H9 (cell line): ENCODE results near the gene GPD1L. TPM values are rescaled to one million over a fixed set of nuclear protein-coding genes. Genes with fewer than 3 reads are reported as not detected.

Experiments used
- DNase-seq: peaks from one replicate; pipeline ENCODE4 v3.0.0-alpha.2; 2017
- H2AFZ ChIP-seq: one replicate; pipeline ENCODE4 v1.6.1; 2013; ENCODE audit warnings: mild to moderate bottlenecking, low read length, control low read depth, moderate library complexity
- H2AK5ac ChIP-seq: 2 replicates; pipeline ENCODE4 v1.6.1; 2013; ENCODE audit warnings: low read length, control low read depth, mixed read lengths; ENCODE audit not compliant: insufficient read length
- H2BK120ac ChIP-seq: one replicate; pipeline ENCODE4 v1.6.1; 2013; ENCODE audit warnings: low read depth, mild to moderate bottlenecking, low read length, control low read depth, inconsistent platforms; ENCODE audit not compliant: poor library complexity, severe bottlenecking
- H2BK12ac ChIP-seq: 2 replicates; pipeline ENCODE4 v1.6.1; 2013; ENCODE audit warnings: low read length, control low read depth, mixed read lengths, low read depth; ENCODE audit not compliant: insufficient read length
- H2BK15ac ChIP-seq: 2 replicates; pipeline ENCODE4 v1.6.1; 2013; ENCODE audit warnings: low read depth, low read length, control low read depth
- H2BK20ac ChIP-seq: one replicate; pipeline ENCODE4 v1.6.1; 2013; ENCODE audit warnings: low read depth, mild to moderate bottlenecking, low read length, control low read depth, inconsistent platforms; ENCODE audit not compliant: poor library complexity, severe bottlenecking
- H2BK5ac ChIP-seq: 2 replicates; pipeline ENCODE4 v1.6.1; 2013; ENCODE audit warnings: low read length, control low read depth, mixed read lengths; ENCODE audit not compliant: insufficient read length
- H3K14ac ChIP-seq: 2 replicates; pipeline ENCODE4 v1.6.1; 2013; ENCODE audit warnings: low read length, control low read depth; ENCODE audit not compliant: insufficient read depth
- H3K18ac ChIP-seq: 2 replicates; pipeline ENCODE4 v1.6.1; 2013; ENCODE audit warnings: low read depth, mild to moderate bottlenecking, mixed read lengths, low read length, control low read depth; ENCODE audit not compliant: insufficient read length
- H3K23ac ChIP-seq: 2 replicates; pipeline ENCODE4 v1.6.1; 2013; ENCODE audit warnings: low read length, control low read depth, mixed read lengths, low read depth; ENCODE audit not compliant: insufficient read length
- H3K23me2 ChIP-seq: 2 replicates; pipeline ENCODE4 v1.6.1; 2013; ENCODE audit warnings: low read depth, mild to moderate bottlenecking, mixed read lengths, low read length, control low read depth; ENCODE audit not compliant: insufficient read length, poor library complexity, severe bottlenecking
- H3K27ac ChIP-seq: 2 replicates; pipeline ENCODE4 v1.5.1; 2013; ENCODE audit warnings: low read length, control low read depth, mixed read lengths, low read depth; ENCODE audit not compliant: insufficient read length
- H3K27me3 ChIP-seq: 2 replicates; pipeline ENCODE4 v1.6.1; 2013; ENCODE audit warnings: low read length, control low read depth, inconsistent platforms; ENCODE audit not compliant: insufficient read depth
- H3K4ac ChIP-seq: 2 replicates; pipeline ENCODE4 v1.6.1; 2013; ENCODE audit warnings: low read depth, mild to moderate bottlenecking, control low read depth, inconsistent platforms, low read length, moderate library complexity
- H3K4me1 ChIP-seq: 2 replicates; pipeline ENCODE4 v1.6.1; 2013; ENCODE audit warnings: low read length, control low read depth, inconsistent platforms; ENCODE audit not compliant: insufficient read depth
- H3K4me2 ChIP-seq: 2 replicates; pipeline ENCODE4 v1.6.1; 2013; ENCODE audit warnings: low read length, control low read depth, mixed read lengths; ENCODE audit not compliant: insufficient read length, insufficient read depth
- H3K56ac ChIP-seq: 2 replicates; pipeline ENCODE4 v1.6.1; 2013; ENCODE audit warnings: low read depth, mild to moderate bottlenecking, mixed read lengths, low read length, control low read depth; ENCODE audit not compliant: insufficient read length
- H3K79me1 ChIP-seq: 2 replicates; pipeline ENCODE4 v1.6.1; 2013; ENCODE audit warnings: low read depth, mild to moderate bottlenecking, moderate library complexity, low read length, control low read depth, inconsistent platforms; ENCODE audit not compliant: insufficient read depth, poor library complexity, severe bottlenecking
- H3K79me2 ChIP-seq: 2 replicates; pipeline ENCODE4 v1.6.1; 2013; ENCODE audit warnings: low read length, control low read depth, inconsistent platforms; ENCODE audit not compliant: insufficient read depth
- H3K9ac ChIP-seq: 2 replicates; pipeline ENCODE4 v1.6.1; 2013; ENCODE audit warnings: low read length, control low read depth, mixed read lengths; ENCODE audit not compliant: insufficient read length; ENCODE audit errors: extremely low read depth
- H3K9me3 ChIP-seq: one replicate; pipeline ENCODE4 v1.6.1; 2013; ENCODE audit warnings: low read depth, low read length, inconsistent platforms; ENCODE audit not compliant: control insufficient read depth
- H3T11ph ChIP-seq: one replicate; pipeline ENCODE4 v1.6.1; 2013; ENCODE audit warnings: mild to moderate bottlenecking, low read length, control low read depth, inconsistent platforms
- H4K20me1 ChIP-seq: one replicate; pipeline ENCODE4 v1.6.1; 2013; ENCODE audit not compliant: control insufficient read depth, insufficient read length, insufficient read depth
- H4K5ac ChIP-seq: 2 replicates; pipeline ENCODE4 v1.6.1; 2013; ENCODE audit warnings: low read depth, mild to moderate bottlenecking, mixed read lengths, low read length, control low read depth; ENCODE audit not compliant: insufficient read length
- H4K8ac ChIP-seq: replicated peaks from 2 replicates; pipeline ENCODE4 v1.6.1; 2013; ENCODE audit warnings: low read length, control low read depth, mixed read lengths, low read depth; ENCODE audit not compliant: insufficient read length
- H4K91ac ChIP-seq: 2 replicates; pipeline ENCODE4 v1.6.1; 2013; ENCODE audit warnings: low read depth, mild to moderate bottlenecking, moderate library complexity, mixed read lengths, low read length, control low read depth; ENCODE audit not compliant: insufficient read length
- H3K27ac Mint-ChIP-seq, 3 experiments: 2 replicates in 2 of 3; 3 replicates in 1 of 3; pipeline ENCODE4 v1.8.0; 2020 to 2021; ENCODE audit warnings: mixed read lengths in 3 of 3, mild to moderate bottlenecking in 1 of 3, moderate library complexity in 1 of 3
- H3K27me3 Mint-ChIP-seq: 2 replicates; pipeline ENCODE4 v1.8.0; 2021; ENCODE audit warnings: low read depth, mild to moderate bottlenecking, moderate library complexity, mixed read lengths
- H3K36me3 Mint-ChIP-seq, 3 experiments: 2 replicates in 2 of 3; 3 replicates in 1 of 3; pipeline ENCODE4 v1.8.0; 2020 to 2021; ENCODE audit warnings: low read depth in 3 of 3, mixed read lengths in 3 of 3; ENCODE audit not compliant: insufficient read depth in 1 of 3
- H3K4me1 Mint-ChIP-seq, 2 experiments: 2 replicates each; pipeline ENCODE4 v1.8.0; 2020; ENCODE audit warnings: mixed read lengths in 2 of 2
- H3K4me3 Mint-ChIP-seq, 2 experiments: 2 replicates in 1 of 2; 3 replicates in 1 of 2; pipeline ENCODE4 v1.8.0; 2020 to 2021; ENCODE audit warnings: mild to moderate bottlenecking in 2 of 2, mixed read lengths in 2 of 2, moderate library complexity in 1 of 2
- H3K9me3 Mint-ChIP-seq, 2 experiments: 2 replicates in 1 of 2; 3 replicates in 1 of 2; pipeline ENCODE4 v1.8.0; 2020; ENCODE audit warnings: mild to moderate bottlenecking in 2 of 2, mixed read lengths in 2 of 2, moderate library complexity in 1 of 2
- WGBS: extraction: QIAGEN DNeasy Blood & Tissue Kit; methylation state at CpG from one replicate; pipeline ENCODE4 v1.1.7; 2013; ENCODE audit warnings: missing lambda C conversion rate, low lambda C conversion rate, mixed read lengths; ENCODE audit not compliant: insufficient read length; ENCODE audit errors: extremely low coverage; 5-methylcytosine and 5-hydroxymethylcytosine counted together
- total RNA-seq: library from RNA; stranded (reverse); gene quantifications from 2 replicates; pipeline ENCODE4 v1.2.1, GENCODE V29; 2021
- TF ChIP-seq, protein P1 (sequence below): fragments of 200-600 bp; sonication (generic); conservative IDR thresholded peaks from 3 replicates; pipeline ENCODE4 v1.8.0; 2021; ENCODE audit warnings: antibody characterized with exemption, mild to moderate bottlenecking

The GPD1L gene
- total RNA-seq, 1 experiment from 2014 or later, result 3.7 TPM

DNA sequence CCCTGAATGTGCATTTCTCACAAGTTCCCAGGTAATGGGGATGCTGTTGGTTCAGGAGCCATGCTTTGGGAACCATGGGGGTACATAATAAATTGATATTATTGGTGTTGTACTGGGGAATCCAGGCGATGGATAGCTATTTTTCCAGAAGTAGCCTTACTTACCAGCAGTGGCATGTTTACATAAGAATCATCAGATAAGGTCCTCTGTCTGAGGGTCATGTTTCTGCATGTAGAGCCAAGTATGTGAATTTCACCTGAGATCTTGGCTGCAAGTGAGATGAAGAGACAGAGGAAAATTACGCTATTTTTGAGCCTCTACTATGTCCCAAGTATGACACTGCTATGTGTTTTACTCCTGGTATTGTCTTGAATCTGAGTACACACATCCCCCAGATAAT, 26.3 kb downstream of the GPD1L start:
- DNase-seq, result no peak
- H2BK15ac ChIP-seq, result no peak overlapping the region
- no peaks in the 10 kb centered on the region for H3K27me3 ChIP-seq
- no peak overlapping the region for H2BK120ac ChIP-seq
- Mint-ChIP-seq H3K4me1 (peaks cover 4 to 11% of the 10 kb centered on the region in 2 experiments), H3K36me3 (no peaks in the 10 kb centered on the region), H3K27me3 (no peaks in the 10 kb centered on the region; the same call in 1 of the 2 replicates), H3K27ac (no peak overlapping the region), H3K4me3 (no peak overlapping the region), H3K9me3 (no peaks in the 10 kb centered on the region)
- no peak overlapping the region for H2AK5ac ChIP-seq
- H3K56ac ChIP-seq, result no peak overlapping the region
- no peak overlapping the region for H3K9ac ChIP-seq
- no peaks in the 10 kb centered on the region for H3K79me2 ChIP-seq
- no peak overlapping the region for H3T11ph ChIP-seq
- H2BK5ac ChIP-seq, result no peak overlapping the region
- H3K4me1 ChIP-seq, result no peaks in the 10 kb centered on the region
- no peak overlapping the region for H2AFZ ChIP-seq
- H3K4me2 ChIP-seq, result no peak overlapping the region
- H2BK20ac ChIP-seq, result no peak overlapping the region
- H3K23me2 ChIP-seq, result no peaks in the 10 kb centered on the region
- no peak overlapping the region for H3K27ac ChIP-seq
- no peak overlapping the region for H3K4ac ChIP-seq
- H3K23ac ChIP-seq, result no peak overlapping the region
- no peaks in the 10 kb centered on the region for H3K79me1 ChIP-seq
- H3K9me3 ChIP-seq, result no peaks in the 10 kb centered on the region
- no peak overlapping the region for H4K8ac ChIP-seq
- no peak overlapping the region for H4K91ac ChIP-seq
- no peak overlapping the region for H3K18ac ChIP-seq
- no peak overlapping the region for H4K5ac ChIP-seq
- TF ChIP-seq, protein P1, sequence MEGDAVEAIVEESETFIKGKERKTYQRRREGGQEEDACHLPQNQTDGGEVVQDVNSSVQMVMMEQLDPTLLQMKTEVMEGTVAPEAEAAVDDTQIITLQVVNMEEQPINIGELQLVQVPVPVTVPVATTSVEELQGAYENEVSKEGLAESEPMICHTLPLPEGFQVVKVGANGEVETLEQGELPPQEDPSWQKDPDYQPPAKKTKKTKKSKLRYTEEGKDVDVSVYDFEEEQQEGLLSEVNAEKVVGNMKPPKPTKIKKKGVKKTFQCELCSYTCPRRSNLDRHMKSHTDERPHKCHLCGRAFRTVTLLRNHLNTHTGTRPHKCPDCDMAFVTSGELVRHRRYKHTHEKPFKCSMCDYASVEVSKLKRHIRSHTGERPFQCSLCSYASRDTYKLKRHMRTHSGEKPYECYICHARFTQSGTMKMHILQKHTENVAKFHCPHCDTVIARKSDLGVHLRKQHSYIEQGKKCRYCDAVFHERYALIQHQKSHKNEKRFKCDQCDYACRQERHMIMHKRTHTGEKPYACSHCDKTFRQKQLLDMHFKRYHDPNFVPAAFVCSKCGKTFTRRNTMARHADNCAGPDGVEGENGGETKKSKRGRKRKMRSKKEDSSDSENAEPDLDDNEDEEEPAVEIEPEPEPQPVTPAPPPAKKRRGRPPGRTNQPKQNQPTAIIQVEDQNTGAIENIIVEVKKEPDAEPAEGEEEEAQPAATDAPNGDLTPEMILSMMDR, result no peak
- no peak overlapping the region for H3K14ac ChIP-seq
- H2BK12ac ChIP-seq, result no peak overlapping the region
- WGBS, result no CpG with 5 or more reads among the region's 2 CpGs
- H4K20me1 ChIP-seq, result no peaks in the 10 kb centered on the region
